Heart left ventricle (tissue), 16 donors: ENCODE measurements around the gene SLC38A7. TPM values are rescaled to one million over a fixed set of nuclear protein-coding genes. Genes with fewer than 3 reads are reported as not detected.

Experiments used
- ATAC-seq, 4 donors: fragments of 200-7000 bp; cut with Tn5 transposase; one replicate each; pipeline ENCODE4 v1.9.1; 2020 to 2022; ENCODE audit warnings: moderate library complexity in 4 of 4, mild to moderate bottlenecking in 3 of 4, moderate number of reproducible peaks in 1 of 4
- DNase-seq, 5 donors: peaks; one replicate each; pipeline ENCODE4 v3.0.0-alpha.2; 2020
- H3K27ac ChIP-seq, 12 donors: fragments of 200-600 bp; sonication (generic) in 4 of 12; one replicate each; pipeline versions ENCODE4 v1.5.0 to v1.8.0; 2016 to 2022; ENCODE audit warnings: mild to moderate bottlenecking in 2 of 12
- H3K27me3 ChIP-seq, 9 donors: fragments of 200-600 bp; sonication (generic) in 2 of 9; one replicate each; pipeline versions ENCODE4 v1.5.1 to v1.8.0; 2016 to 2022; ENCODE audit warnings: mild to moderate bottlenecking in 3 of 9
- H3K36me3 ChIP-seq, 9 donors: fragments of 200-600 bp; sonication (generic) in 2 of 9; one replicate each; pipeline versions ENCODE4 v1.5.0 to v1.8.0; 2018 to 2022; ENCODE audit warnings: mild to moderate bottlenecking in 2 of 9
- H3K4me1 ChIP-seq, 12 donors: fragments of 200-600 bp; sonication (generic) in 4 of 12; one replicate each; pipeline versions ENCODE4 v1.5.0 to v1.8.0; 2016 to 2022; ENCODE audit warnings: mild to moderate bottlenecking in 3 of 12
- H3K4me3 ChIP-seq, 12 donors: fragments of 200-600 bp; sonication (generic) in 4 of 12; one replicate each; pipeline versions ENCODE4 v1.5.0 to v1.8.0; 2017 to 2022; ENCODE audit warnings: mild to moderate bottlenecking in 9 of 12, moderate library complexity in 4 of 12
- H3K9me3 ChIP-seq, 12 donors: fragments of 200-600 bp; sonication (generic) in 4 of 12; one replicate each; pipeline versions ENCODE4 v1.5.0 to v1.8.0; 2016 to 2022; ENCODE audit warnings: mild to moderate bottlenecking in 1 of 12
- POLR2A ChIP-seq, 2 donors: fragments of 450-650 bp; IDR thresholded peaks; one replicate each; pipeline ENCODE4 v1.6.1; 2017; ENCODE audit warnings: antibody characterized with exemption in 2 of 2, mild to moderate bottlenecking in 2 of 2, moderate library complexity in 2 of 2
- WGBS, 4 donors: extraction: QIAGEN DNeasy Blood & Tissue Kit in 2 of 4; methylation state at CpG; one replicate each; pipeline versions ENCODE4 v1.1.5 to v1.1.7; 2013 to 2018; 5-methylcytosine and 5-hydroxymethylcytosine counted together
- intact Hi-C, 10 donors: fragments of 100-400 bp; cut with DNase I; formaldehyde crosslinking; loops; one replicate each; pipeline versions ENCODE4 v1.11.1 to v1.14.2; 2022
- polyA plus RNA-seq, 2 donors: library from polyadenylated mRNA; stranded (reverse); fragments of 200-250 nt; gene quantifications; one replicate each; pipeline ENCODE4 v1.2.3, GENCODE V29; 2013
- total RNA-seq, 9 donors: library from RNA; depleted of rRNA in 2 of 9; stranded (reverse); fragments of >200 nt in 2 of 9; fragmentation: NEBNext Ultra II Directional in 3 of 9; extraction: Animal tissue kit (Norgen Biotek cat#: 25700) in 3 of 9; gene quantifications; one replicate each; pipeline versions ENCODE4 v1.1.0 to v1.2.4, GENCODE V29; 2016 to 2023
- TF ChIP-seq, protein P1 (sequence below), 12 donors: fragments of 200-600 bp; sonication (generic) in 4 of 12; IDR thresholded peaks; one replicate each; pipeline versions ENCODE4 v1.5.0 to v1.8.0; 2018 to 2022; ENCODE audit warnings: antibody characterized with exemption in 12 of 12, mild to moderate bottlenecking in 5 of 12
- donor health status: ischemic (EF 13 %, LVEDD 7.1; RV severe dilation, severe dysfunction).
- donor health status: healthy with polysubstance abuse.
- donor health status: DM: no; HTN: yes; CAD: no.
- donor health status: DM: no; HTN: no; CAD: no.
- donor health status: ischemic (EF 25% LVEDD 6.9; RV normal size, moderate dysfunction).
- donor health status: ischemic (EF 25% LVEDD 5.7; RV mildly dilated, moderate dysfunction).
- donor health status: healthy.
- donor health status: DM: yes; HTN: yes; CAD: no.
- donor health status: ischemic (EF 35%, LVEDD 5.7; RV mildly dilated, moderate dysfunction).
- donor health status: nonischemic (EF 11% LVEDD 7.7; RV severe dilation, severe dysfunction).
- donor health status: DM: yes; HTN: yes; CAD: no.
- donor health status: PGD.
- donor health status: ischemic (EF 29% LVEDD 5.4; RV normal size, mild dysfunction).
- donor health status: nonischemic (EF 23%, LVEDD 6.1; RV moderate dilation, normal function).

SLC38A7 gene
- total and polyA plus RNA-seq, 11 donors: 18.4 to 38.8 (median 30.4) TPM

DNA sequence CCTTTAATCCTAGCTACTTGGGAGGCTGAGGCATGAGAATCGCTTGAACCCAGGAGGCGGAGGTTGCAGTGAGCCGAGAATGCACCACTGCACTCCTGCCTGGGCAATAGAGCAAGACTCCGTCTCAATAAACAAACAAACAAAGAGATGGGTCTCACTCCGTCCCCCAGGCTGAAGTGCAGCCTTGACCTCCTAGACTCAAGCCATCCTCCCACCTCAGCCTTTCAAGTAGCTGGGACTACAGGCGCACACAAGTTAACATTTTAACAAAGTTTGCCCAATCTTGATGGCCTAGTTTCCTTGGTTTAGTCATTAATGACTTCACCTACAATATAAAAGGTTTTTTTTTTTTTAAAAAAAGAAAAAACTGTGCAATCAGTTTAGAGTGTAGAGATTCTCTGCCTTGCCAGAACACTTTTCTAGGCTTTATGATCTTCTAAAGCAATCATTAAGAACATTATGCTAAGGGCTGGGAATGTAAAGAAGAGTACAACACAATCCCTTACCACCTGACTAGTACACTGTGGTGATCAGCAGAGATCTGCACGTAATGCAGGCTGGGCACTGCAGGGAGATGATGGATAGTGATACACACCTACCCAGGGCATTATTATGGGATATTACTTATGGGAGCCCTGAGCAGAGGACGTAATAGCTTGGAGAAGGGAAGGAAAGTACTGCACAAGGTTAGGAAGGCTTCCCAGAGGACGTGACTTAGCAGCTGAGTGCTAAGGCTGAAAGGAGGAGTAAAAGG, 42.6 kb upstream of the SLC38A7 start:
- Histone ChIP-seq H3K27ac (peak overlapping the region in 4 of 12 donors; percentile 13 to 80 (median 80)), H3K9me3 (no peaks in the 10 kb centered on the region), H3K36me3 (peaks cover 2 to 26% (median 16%) of the 10 kb centered on the region in 9 donors), H3K27me3 (no peaks in the 10 kb centered on the region), H3K4me3 (no peak overlapping the region), H3K4me1 (peaks cover 0 to 46% (median 17%) of the 10 kb centered on the region in 12 donors)
- DNase-seq: no peak
- intact Hi-C loops: no loop called here
- ATAC-seq: peak in 1 of 4 donors; percentile 3
- TF ChIP-seq, protein P1, sequence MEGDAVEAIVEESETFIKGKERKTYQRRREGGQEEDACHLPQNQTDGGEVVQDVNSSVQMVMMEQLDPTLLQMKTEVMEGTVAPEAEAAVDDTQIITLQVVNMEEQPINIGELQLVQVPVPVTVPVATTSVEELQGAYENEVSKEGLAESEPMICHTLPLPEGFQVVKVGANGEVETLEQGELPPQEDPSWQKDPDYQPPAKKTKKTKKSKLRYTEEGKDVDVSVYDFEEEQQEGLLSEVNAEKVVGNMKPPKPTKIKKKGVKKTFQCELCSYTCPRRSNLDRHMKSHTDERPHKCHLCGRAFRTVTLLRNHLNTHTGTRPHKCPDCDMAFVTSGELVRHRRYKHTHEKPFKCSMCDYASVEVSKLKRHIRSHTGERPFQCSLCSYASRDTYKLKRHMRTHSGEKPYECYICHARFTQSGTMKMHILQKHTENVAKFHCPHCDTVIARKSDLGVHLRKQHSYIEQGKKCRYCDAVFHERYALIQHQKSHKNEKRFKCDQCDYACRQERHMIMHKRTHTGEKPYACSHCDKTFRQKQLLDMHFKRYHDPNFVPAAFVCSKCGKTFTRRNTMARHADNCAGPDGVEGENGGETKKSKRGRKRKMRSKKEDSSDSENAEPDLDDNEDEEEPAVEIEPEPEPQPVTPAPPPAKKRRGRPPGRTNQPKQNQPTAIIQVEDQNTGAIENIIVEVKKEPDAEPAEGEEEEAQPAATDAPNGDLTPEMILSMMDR (IDR thresholded peaks at IDR 0.05): no peak
- TF ChIP-seq POLR2A (IDR thresholded peaks at IDR 0.05): no peak
- WGBS, 4 donors: 79 to 87% (median 81%) methylated on average over 9 of the region's 9 CpGs

DNA sequence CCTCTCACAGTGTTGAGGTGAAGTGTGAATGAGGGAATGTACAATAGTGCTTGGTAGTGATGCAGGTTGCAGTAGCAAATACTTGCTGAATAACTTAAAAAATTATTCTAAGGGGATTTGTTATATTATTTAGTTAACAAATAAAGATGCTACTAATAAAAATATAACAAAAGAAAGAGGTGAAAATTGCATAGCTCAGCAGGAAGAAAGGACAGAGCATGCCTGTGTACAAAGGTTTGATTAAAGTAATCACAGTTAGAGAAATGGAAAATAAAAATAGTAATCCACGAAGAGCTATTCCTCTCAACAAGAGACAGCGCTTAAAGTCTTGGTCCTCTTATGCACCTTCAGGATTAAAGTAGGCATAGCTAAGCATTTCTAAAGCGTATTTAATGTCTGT, 38.5 kb upstream of the SLC38A7 start:
- Histone ChIP-seq H3K4me1 (peaks cover 0 to 9% (median 0%) of the 10 kb centered on the region in 12 donors), H3K4me3 (no peak overlapping the region), H3K9me3 (no peaks in the 10 kb centered on the region), H3K27me3 (no peaks in the 10 kb centered on the region), H3K27ac (no peak overlapping the region), H3K36me3 (peaks cover 2 to 64% (median 57%) of the 10 kb centered on the region in 9 donors)
- TF ChIP-seq, protein P1 (IDR thresholded peaks at IDR 0.05): no peak
- no peak for TF ChIP-seq POLR2A (IDR thresholded peaks at IDR 0.05)
- ATAC-seq (no peak), DNase-seq (no peak)
- intact Hi-C loops: no loop called here
- 28 to 48% (median 41%) methylated on average over 3 of the region's 3 CpGs for WGBS, 4 donors

- no peaks in the 10 kb centered on the region for H3K9me3 ChIP-seq
- no peaks in the 10 kb centered on the region for H3K4me1 ChIP-seq
- intact Hi-C loops: no loop called here
- no peak overlapping the region for H3K4me3 ChIP-seq
- H3K36me3 ChIP-seq: peaks cover 1 to 100% (median 96%) of the 10 kb centered on the region in 9 donors
- ATAC-seq: no peak
- no peaks in the 10 kb centered on the region for H3K27me3 ChIP-seq
- H3K27ac ChIP-seq: no peak overlapping the region
- WGBS, 4 donors: 76 to 84% (median 82%) methylated on average over 13 of the region's 13 CpGs
- TF ChIP-seq POLR2A (IDR thresholded peaks at IDR 0.05): no peak
- TF ChIP-seq, protein P1 (IDR thresholded peaks at IDR 0.05): no peak
- no peak for DNase-seq
Measured at GRCh38 chr16:58717994-58718393, 33.4 kb upstream of the SLC38A7 start.

- no peaks in the 10 kb centered on the region for H3K4me1 ChIP-seq
- H3K27ac ChIP-seq: no peak overlapping the region
- intact Hi-C loops: no loop called here
- no peak for TF ChIP-seq POLR2A (IDR thresholded peaks at IDR 0.05)
- TF ChIP-seq, protein P1 (IDR thresholded peaks at IDR 0.05): no peak
- H3K27me3 ChIP-seq: no peaks in the 10 kb centered on the region
- DNase-seq (no peak), ATAC-seq (peak in 3 of 4 donors; percentile 36 to 64 (median 36))
- no peak overlapping the region for H3K4me3 ChIP-seq
- 82 to 88% (median 84%) methylated on average over 8 of the region's 8 CpGs for WGBS, 4 donors
- H3K36me3 ChIP-seq: peaks cover 0 to 100% (median 92%) of the 10 kb centered on the region in 9 donors
- no peaks in the 10 kb centered on the region for H3K9me3 ChIP-seq
Measured at GRCh38 chr16:58716468-58716867, 31.9 kb upstream of the SLC38A7 start.
